LHCN-M2 (cell line): Measurements from ENCODE around the gene LRRC36. TPM values are rescaled to one million over a fixed set of nuclear protein-coding genes. Genes with fewer than 3 reads are reported as not detected.
"Not testable (repeated sequence)": the region's sequence is repeated elsewhere in the genome, so short reads cannot be mapped to it uniquely, and the experiment has no call there.

Experiments
- DNase-seq: peaks from one replicate; pipeline ENCODE4 v3.0.0-alpha.2; 2012; ENCODE audit warnings: low read depth
- total RNA-seq: library from RNA; depleted of rRNA; stranded (reverse); fragments of >200 nt; gene quantifications from 2 replicates; pipeline ENCODE4 v1.2.3, GENCODE V29; 2014

The LRRC36 gene
- total RNA-seq, 1 experiment from 2014 or later = not detected

GRCh38 chr16:67341250-67341649 is 14.6 kb downstream of the LRRC36 start:
- DNase-seq = no peak

- DNase-seq = no peak
These were observed 16.0 kb downstream of the LRRC36 start for GRCh38 chr16:67342616-67343015.

GRCh38 chr16:67345401-67345800 is 18.8 kb downstream of the LRRC36 start:
- no peak for DNase-seq

GRCh38 chr16:67346341-67346740 is 19.7 kb downstream of the LRRC36 start:
- no peak for DNase-seq

- DNase-seq = peak; percentile 32
These were observed 22.6 kb downstream of the LRRC36 start for GRCh38 chr16:67349172-67349571.

- no peak for DNase-seq
These were observed 23.7 kb downstream of the LRRC36 start for GRCh38 chr16:67350324-67350723.

GRCh38 chr16:67352463-67352862 is 25.8 kb downstream of the LRRC36 start:
- not testable (repeated sequence) for DNase-seq

GRCh38 chr16:67356396-67356795 is 29.8 kb downstream of the LRRC36 start:
- DNase-seq = no peak

GRCh38 chr16:67357561-67357960 is 30.9 kb downstream of the LRRC36 start:
- no peak for DNase-seq

GRCh38 chr16:67359540-67360269 is 33.1 kb downstream of the LRRC36 start:
- DNase-seq = not testable (repeated sequence)

GRCh38 chr16:67361038-67361437 is 34.4 kb downstream of the LRRC36 start:
- no peak for DNase-seq

GRCh38 chr16:67364600-67365235 is 38.1 kb downstream of the LRRC36 start:
- no peak for DNase-seq

GRCh38 chr16:67370661-67371060 is 44.0 kb downstream of the LRRC36 start:
- no peak for DNase-seq

GRCh38 chr16:67372664-67373063 is 46.0 kb downstream of the LRRC36 start:
- peak; percentile 33 for DNase-seq

GRCh38 chr16:67376012-67376411 is 49.4 kb downstream of the LRRC36 start:
- not testable (repeated sequence) for DNase-seq

- no peak for DNase-seq
These were observed 52.0 kb downstream of the LRRC36 start for GRCh38 chr16:67378642-67379041.

GRCh38 chr16:67383284-67383683 is 56.7 kb downstream of the LRRC36 start:
- no peak for DNase-seq

GRCh38 chr16:67384778-67385510 is 58.3 kb downstream of the LRRC36 start:
- DNase-seq = no peak

- no peak for DNase-seq
These were observed 60.3 kb downstream of the LRRC36 start for GRCh38 chr16:67386861-67387455.

GRCh38 chr16:67387479-67388079 is 61.0 kb downstream of the LRRC36 start:
- DNase-seq = no peak

GRCh38 chr16:67388191-67388590 is 61.6 kb downstream of the LRRC36 start:
- no peak for DNase-seq

GRCh38 chr16:67388591-67388990 is 62.0 kb downstream of the LRRC36 start:
- DNase-seq = no peak
